Fibroblast of pulmonary artery (primary cell): ENCODE data around the gene PIEZO1.

ENCODE experiments used
- DNase-seq: peaks from one replicate; pipeline ENCODE4 v3.0.0-alpha.2; 2010; ENCODE audit warnings: low read depth
- H3K4me3 ChIP-seq: replicated peaks from 2 replicates; pipeline ENCODE4 v1.5.1; 2011; ENCODE audit warnings: low read depth, mild to moderate bottlenecking, control low read depth, low read length, moderate library complexity
- TF ChIP-seq, protein P1 (sequence below): IDR thresholded peaks from 2 replicates; pipeline ENCODE4 v1.5.1; 2011; ENCODE audit warnings: mild to moderate bottlenecking, control low read depth, low read length, inconsistent platforms; ENCODE audit errors: missing control alignments

Gene PIEZO1

DNA sequence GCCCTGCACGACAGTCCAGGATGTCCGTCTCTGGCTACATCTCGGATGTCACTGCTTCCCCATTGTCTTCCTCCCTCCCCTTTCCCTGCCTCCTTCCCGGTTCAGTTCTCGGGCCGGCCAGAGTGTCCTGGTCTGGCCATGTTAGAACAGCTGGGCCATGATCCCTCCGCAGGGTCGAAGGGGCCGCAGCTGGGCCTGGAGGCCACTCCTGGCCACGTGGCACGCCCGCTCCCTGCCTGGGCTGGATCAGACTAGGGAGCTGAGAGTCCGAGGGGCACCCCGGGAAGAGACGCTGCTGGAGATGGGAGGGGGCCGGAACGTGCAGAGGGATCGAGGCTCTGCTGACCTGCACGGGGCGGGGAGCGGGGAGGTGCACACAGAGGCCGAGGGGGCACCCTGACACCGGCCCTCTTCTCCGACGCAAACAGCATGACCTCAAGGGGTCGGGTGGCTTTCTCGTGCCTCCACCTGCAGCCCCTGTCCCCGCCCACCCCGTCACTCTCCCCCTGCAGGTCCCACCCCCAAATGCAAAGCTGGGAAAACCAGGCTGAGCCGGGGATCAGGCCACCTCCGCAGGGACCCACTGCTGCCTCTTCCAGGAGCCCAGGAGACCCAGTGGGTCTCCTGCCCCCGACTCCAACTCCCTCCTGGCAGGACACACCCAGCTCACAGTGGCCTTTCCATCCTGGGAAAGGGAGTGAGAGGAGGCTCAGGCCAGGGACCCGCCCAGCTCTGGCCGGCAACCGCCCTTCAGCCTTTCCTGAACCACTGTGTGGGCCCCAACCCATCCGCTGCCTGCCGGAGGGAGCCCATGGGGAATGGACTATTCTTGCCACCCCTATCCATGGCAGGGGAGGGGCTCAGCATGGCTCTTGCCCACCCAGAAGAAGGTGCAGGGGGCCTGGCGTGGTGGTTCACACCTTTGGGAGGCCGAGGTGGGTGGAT, 40.2 kb downstream of the PIEZO1 start:
- TF ChIP-seq, protein P1, sequence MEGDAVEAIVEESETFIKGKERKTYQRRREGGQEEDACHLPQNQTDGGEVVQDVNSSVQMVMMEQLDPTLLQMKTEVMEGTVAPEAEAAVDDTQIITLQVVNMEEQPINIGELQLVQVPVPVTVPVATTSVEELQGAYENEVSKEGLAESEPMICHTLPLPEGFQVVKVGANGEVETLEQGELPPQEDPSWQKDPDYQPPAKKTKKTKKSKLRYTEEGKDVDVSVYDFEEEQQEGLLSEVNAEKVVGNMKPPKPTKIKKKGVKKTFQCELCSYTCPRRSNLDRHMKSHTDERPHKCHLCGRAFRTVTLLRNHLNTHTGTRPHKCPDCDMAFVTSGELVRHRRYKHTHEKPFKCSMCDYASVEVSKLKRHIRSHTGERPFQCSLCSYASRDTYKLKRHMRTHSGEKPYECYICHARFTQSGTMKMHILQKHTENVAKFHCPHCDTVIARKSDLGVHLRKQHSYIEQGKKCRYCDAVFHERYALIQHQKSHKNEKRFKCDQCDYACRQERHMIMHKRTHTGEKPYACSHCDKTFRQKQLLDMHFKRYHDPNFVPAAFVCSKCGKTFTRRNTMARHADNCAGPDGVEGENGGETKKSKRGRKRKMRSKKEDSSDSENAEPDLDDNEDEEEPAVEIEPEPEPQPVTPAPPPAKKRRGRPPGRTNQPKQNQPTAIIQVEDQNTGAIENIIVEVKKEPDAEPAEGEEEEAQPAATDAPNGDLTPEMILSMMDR, result no peak
- no peak overlapping the region for H3K4me3 ChIP-seq
- DNase-seq, result no peak

DNA sequence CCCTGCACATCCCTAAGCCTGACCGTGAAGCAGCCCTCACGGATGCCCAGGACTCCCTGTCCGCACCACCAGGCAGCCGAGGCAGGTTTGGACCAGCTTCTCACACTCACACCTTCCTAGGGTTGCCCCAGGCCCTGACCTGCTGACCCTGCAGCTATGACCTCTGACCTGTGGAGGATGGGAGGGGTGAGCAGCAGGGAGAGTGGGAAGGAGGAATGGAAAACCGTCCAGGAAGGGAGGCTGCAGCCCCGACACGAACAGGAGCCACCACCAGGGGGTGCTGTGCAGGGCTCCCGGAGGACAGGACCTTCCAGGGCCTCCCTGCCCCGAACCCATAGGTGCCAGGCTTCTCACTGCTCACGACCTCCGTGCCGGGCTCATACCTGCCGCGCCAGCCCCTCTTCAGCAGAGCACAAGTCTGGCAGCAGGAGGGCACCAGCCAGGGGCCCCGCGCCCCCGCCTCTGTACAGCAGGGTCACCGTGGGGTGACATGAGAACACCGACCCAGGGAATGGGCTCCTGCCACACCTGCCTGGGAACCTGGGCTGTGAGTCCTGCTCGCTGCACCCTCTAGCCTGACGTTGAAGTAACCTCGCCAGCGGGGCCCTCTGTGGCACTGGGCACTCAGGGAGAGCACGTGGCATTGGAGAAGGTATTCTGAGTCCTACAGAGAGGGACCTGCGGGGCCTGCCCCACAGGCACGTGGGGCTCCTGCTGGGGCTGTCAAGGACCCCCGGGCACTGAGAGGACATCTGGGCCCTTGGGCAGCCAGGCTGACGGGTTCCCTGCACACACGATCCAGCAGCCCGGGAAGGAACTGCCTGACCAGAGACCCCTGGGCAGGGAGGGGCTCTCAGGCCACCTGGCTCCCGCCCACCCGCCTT, 41.1 kb downstream of the PIEZO1 start:
- TF ChIP-seq, protein P1, result peak; percentile 87
- peak; percentile 73 for DNase-seq
- no peak overlapping the region for H3K4me3 ChIP-seq

DNA sequence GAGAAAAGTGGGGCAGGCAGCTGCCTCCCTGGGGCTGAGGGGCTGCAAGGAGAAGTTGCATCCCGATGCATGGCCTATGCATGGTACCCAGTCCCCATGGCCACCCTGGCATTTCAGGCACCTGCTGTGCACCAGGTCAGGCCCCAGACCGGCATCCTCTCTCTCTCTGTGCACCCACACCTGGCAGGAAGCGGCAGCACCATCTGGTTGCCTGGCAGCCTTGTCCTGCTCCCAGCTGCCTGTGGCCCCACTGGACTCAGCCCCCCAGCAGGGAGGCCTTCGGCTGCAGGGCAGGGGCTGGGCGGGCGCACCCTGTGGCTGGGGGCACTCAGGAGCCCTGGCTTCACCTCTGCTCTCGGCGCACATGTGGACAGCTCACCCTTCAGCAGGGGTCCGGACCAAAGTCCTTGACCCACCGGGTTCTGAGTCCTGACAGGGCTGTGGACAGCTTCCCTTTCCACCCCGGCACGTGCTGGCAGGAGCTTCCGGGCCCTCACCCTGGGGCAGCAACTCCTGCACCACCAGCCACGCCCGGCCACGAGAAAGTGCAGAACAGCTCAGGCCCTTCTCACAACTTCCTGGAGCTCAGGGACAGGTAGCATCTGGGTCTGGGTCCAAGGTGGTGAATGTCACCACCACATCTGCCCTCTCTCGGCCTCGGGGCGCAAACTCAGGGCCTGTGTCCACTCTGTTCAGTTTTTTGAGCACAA, 42.0 kb downstream of the PIEZO1 start:
- DNase-seq, result no peak
- H3K4me3 ChIP-seq, result no peak overlapping the region

DNA sequence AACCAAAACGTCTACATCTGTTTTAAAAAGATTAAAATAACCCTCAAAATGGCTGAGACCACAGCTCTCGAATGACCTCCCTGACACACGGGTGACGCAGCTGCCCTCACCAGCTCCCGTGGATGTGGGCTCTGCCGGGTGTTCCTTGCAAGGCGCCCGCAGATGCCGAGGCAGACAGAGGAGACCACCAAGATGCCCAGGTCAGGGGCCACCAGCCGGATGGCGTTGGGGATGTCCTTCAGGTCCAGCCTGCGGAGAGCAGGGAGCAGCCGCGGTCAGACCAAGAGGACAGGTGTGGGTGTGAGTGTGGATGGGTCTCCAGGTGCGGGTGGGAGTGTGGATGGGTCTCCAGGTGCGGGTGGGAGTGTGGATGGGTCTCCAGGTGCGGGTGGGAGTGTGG, 43.7 kb downstream of the PIEZO1 start:
- TF ChIP-seq, protein P1, result no peak
- DNase-seq, result no peak
- H3K4me3 ChIP-seq, result no peak overlapping the region

More for the DNA sequence above, 42.0 kb downstream of the PIEZO1 start:
- TF ChIP-seq, protein P1, result no peak

DNA sequence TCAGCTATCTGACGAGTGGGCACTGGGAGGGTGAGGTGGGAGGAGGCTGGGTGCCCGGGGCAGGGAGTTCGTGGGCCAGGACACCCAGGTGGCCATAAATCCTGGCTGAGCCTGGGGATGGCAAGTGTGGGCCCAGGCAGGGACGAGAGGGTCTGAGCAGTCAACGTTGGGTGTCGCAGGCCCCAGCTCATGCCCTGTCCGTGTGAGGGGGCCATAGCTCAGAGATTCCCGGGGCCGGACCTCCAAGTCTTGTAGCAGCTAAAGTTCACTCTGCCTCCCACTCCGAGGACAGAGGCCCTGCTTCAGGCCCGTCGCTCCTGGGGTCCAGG, 44.3 kb downstream of the PIEZO1 start:
- DNase-seq, result no peak
- TF ChIP-seq, protein P1, result no peak
- no peak overlapping the region for H3K4me3 ChIP-seq

DNA sequence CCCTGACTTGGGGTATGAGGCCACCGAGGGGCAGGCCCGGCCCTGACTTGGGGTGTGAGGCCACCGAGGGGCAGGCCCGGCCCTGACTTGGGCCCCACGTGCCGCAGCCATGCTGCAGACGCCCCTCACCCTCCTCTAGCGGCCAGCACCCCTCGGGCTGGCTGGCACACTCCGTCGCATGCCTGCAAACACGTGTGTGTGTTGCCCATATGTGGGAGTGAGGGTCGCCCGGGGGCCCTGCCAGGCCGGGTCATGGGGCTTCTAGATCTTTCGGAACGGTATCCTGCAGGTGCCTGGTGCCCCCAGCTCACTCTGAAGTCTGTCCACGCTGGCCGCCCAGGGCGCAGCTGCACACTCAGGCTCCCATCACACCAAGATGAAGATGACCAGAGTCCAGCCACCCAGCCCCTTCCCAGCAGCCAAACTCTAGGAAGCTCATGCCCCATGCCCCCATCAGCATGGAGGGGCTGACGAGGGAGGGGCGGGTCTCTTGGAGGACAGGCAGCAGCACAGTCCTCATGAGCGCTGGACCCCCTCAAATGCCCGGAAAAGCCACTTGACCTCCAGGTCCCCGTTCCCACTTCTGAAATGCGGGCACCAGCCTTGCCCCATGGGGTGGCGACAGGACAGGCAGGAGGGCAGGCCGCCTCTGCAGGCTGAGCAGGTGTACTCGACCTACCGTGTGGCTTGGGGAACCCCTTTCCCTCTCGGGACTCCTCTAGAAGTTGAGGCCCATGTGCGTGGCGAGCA, 44.9 kb downstream of the PIEZO1 start:
- DNase-seq, result no peak
- TF ChIP-seq, protein P1, result no peak
- H3K4me3 ChIP-seq, result no peak overlapping the region
